HepG2 (cell line): ENCODE data around the gene LEFTY2. TPM values are rescaled to one million over a fixed set of nuclear protein-coding genes. Genes with fewer than 3 reads are reported as not detected.

ENCODE experiments used
- AHR ChIP-seq: IDR thresholded peaks from 2 replicates; pipeline ENCODE4 v1.6.1; 2018; ENCODE audit warnings: missing genetic modification reagents, missing compliant biosample characterization
- BHLHE40 ChIP-seq: IDR thresholded peaks from 2 replicates; pipeline ENCODE4 v1.6.1; 2011; ENCODE audit warnings: low read length, improper control_type of control experiment
- HDAC1 ChIP-seq: sonication (generic); formaldehyde crosslinking; IDR thresholded peaks from 2 replicates; pipeline ENCODE4 v1.5.1; 2020; ENCODE audit warnings: mild to moderate bottlenecking, missing genetic modification reagents
- HNRNPH1 ChIP-seq: fragments of 200-400 bp; formaldehyde crosslinking; optimal IDR thresholded peaks from 2 replicates; pipeline ENCODE3; 2017; ENCODE audit warnings: mild to moderate bottlenecking, low read depth, low read length
- HOXA5 ChIP-seq: sonication (generic); formaldehyde crosslinking; IDR thresholded peaks from 2 replicates; pipeline ENCODE4 v1.4.0; 2020; ENCODE audit warnings: missing genetic modification reagents
- MED1 ChIP-seq: sonication (generic); formaldehyde crosslinking; IDR thresholded peaks from 2 replicates; pipeline ENCODE4 v1.4.0; 2020; ENCODE audit warnings: missing genetic modification reagents
- MTF1 ChIP-seq: sonication (generic); formaldehyde crosslinking; IDR thresholded peaks from 2 replicates; pipeline ENCODE4 v1.5.0; 2020; ENCODE audit warnings: missing genetic modification reagents
- MZF1 ChIP-seq: sonication (generic); formaldehyde crosslinking; IDR thresholded peaks from 2 replicates; pipeline ENCODE4 v1.8.1; 2023; ENCODE audit warnings: mild to moderate bottlenecking, missing genetic modification reagents, borderline replicate concordance
- NR2F6 ChIP-seq, 2 experiments: IDR thresholded peaks; 2 replicates each; pipeline ENCODE4 v1.6.1; 2016; ENCODE audit warnings: antibody characterized with exemption in 1 of 2, mild to moderate bottlenecking in 1 of 2
- NR3C1 ChIP-seq: sonication (generic); formaldehyde crosslinking; IDR thresholded peaks from 2 replicates; pipeline ENCODE4 v1.4.0; 2020; ENCODE audit warnings: missing genetic modification reagents
- PCBP1 ChIP-seq: fragments of 200-400 bp; formaldehyde crosslinking; IDR thresholded peaks from 2 replicates; pipeline ENCODE4 v1.6.1; 2017; ENCODE audit warnings: mild to moderate bottlenecking, low read depth, low read length, borderline replicate concordance
- PPARG ChIP-seq: conservative IDR thresholded peaks from 2 replicates; pipeline ENCODE4 v1.6.1; 2016; ENCODE audit warnings: missing biosample characterization, missing genetic modification reagents
- SNAPC2 ChIP-seq: sonication (generic); formaldehyde crosslinking; IDR thresholded peaks from 2 replicates; pipeline ENCODE4 v1.8.1; 2022; ENCODE audit warnings: mild to moderate bottlenecking, missing genetic modification reagents
- SP140L ChIP-seq: sonication (generic); formaldehyde crosslinking; IDR thresholded peaks from 2 replicates; pipeline ENCODE4 v1.4.0; 2020; ENCODE audit warnings: missing genetic modification reagents, borderline replicate concordance
- ZEB1 ChIP-seq: IDR thresholded peaks from 2 replicates; pipeline ENCODE4 v1.6.1; 2012; ENCODE audit warnings: mild to moderate bottlenecking, low read depth, inconsistent platforms; ENCODE audit not compliant: insufficient replicate concordance
- ZFP90 ChIP-seq: sonication (generic); formaldehyde crosslinking; IDR thresholded peaks from 2 replicates; pipeline ENCODE4 v1.8.0; 2022; ENCODE audit warnings: missing genetic modification reagents, mild to moderate bottlenecking, inconsistent platforms, borderline replicate concordance
- ZMYM2 ChIP-seq: sonication (generic); formaldehyde crosslinking; IDR thresholded peaks from 2 replicates; pipeline ENCODE4 v1.8.0; 2022; ENCODE audit warnings: mild to moderate bottlenecking, missing genetic modification reagents
- ZNF335 ChIP-seq: sonication (generic); formaldehyde crosslinking; IDR thresholded peaks from 2 replicates; pipeline ENCODE4 v1.4.0; 2020; ENCODE audit warnings: missing genetic modification reagents
- ZNF562 ChIP-seq: sonication (generic); formaldehyde crosslinking; IDR thresholded peaks from 2 replicates; pipeline ENCODE4 v1.8.0; 2022; ENCODE audit warnings: missing genetic modification reagents, borderline replicate concordance
- ZNF569 ChIP-seq: sonication (generic); formaldehyde crosslinking; IDR thresholded peaks from 2 replicates; pipeline ENCODE4 v1.5.0; 2020; ENCODE audit warnings: mild to moderate bottlenecking, missing genetic modification reagents, moderate library complexity, borderline replicate concordance
- polyA plus RNA-seq, 8 experiments: library from polyadenylated mRNA; depleted of rRNA in 3 of 8; stranded (reverse) in 7 of 8; unstranded in 1 of 8; fragments of >200 nt; fragmentation: Illumina TruSeq in 4 of 8; extraction: Trizol in 4 of 8; gene quantifications; 2 replicates each; pipeline versions ENCODE4 v1.2.1 to v1.2.3, GENCODE V29; 2011 to 2016; ENCODE audit warnings: low read depth in 4 of 8, missing spikeins in 1 of 8, mixed read lengths in 1 of 8; ENCODE audit not compliant: insufficient read depth in 1 of 8
- total RNA-seq, 5 experiments: library from RNA; depleted of rRNA; stranded (reverse); fragments of >200 nt; fragmentation: Illumina TruSeq; extraction: Trizol; gene quantifications; 2 replicates each; pipeline ENCODE4 v1.2.3, GENCODE V29; 2016; ENCODE audit warnings: low read depth in 1 of 5
- TF ChIP-seq, protein P1 (sequence below): sonication (generic); formaldehyde crosslinking; IDR thresholded peaks from 2 replicates; pipeline ENCODE4 v1.4.0; 2020; ENCODE audit warnings: missing genetic modification reagents
- TF ChIP-seq, protein P2 (sequence below): sonication (generic); formaldehyde crosslinking; IDR thresholded peaks from 2 replicates; pipeline ENCODE4 v1.4.0; 2020; ENCODE audit warnings: mild to moderate bottlenecking, missing genetic modification reagents
- TF ChIP-seq, protein P3 (sequence below): sonication (generic); formaldehyde crosslinking; IDR thresholded peaks from 2 replicates; pipeline ENCODE4 v1.4.0; 2020; ENCODE audit warnings: missing genetic modification reagents
- TF ChIP-seq, protein P4 (sequence below): sonication (generic); formaldehyde crosslinking; IDR thresholded peaks from 2 replicates; pipeline ENCODE4 v1.8.0; 2022; ENCODE audit warnings: mild to moderate bottlenecking, missing genetic modification reagents, borderline replicate concordance
- TF ChIP-seq, protein P5 (sequence below): sonication (generic); formaldehyde crosslinking; IDR thresholded peaks from 2 replicates; pipeline ENCODE4 v1.4.0; 2020; ENCODE audit warnings: mild to moderate bottlenecking, missing genetic modification reagents

LEFTY2 gene
- total and polyA plus RNA-seq, 2 of the 13 experiments (the other 11 are each of a cell fraction or from before 2014, with no cell fraction given) = 0.13 to 0.33 TPM

DNA sequence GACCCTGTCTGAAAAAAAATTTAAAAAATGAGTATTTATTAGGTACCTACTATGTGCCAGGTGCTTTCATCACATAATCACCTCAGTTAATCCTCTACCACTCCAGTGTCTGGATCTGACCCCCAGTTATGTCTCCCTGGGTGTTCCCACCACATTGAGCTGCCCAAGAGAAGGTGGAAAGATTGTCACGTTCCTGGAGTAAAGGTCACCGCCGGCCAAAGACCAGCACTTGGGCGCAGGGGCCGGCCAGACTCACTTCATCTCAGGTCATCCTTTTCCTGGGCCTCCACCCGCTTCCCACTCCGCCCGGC, 17.7 kb downstream of the LEFTY2 start (continued):
- TF ChIP-seq, protein P1, sequence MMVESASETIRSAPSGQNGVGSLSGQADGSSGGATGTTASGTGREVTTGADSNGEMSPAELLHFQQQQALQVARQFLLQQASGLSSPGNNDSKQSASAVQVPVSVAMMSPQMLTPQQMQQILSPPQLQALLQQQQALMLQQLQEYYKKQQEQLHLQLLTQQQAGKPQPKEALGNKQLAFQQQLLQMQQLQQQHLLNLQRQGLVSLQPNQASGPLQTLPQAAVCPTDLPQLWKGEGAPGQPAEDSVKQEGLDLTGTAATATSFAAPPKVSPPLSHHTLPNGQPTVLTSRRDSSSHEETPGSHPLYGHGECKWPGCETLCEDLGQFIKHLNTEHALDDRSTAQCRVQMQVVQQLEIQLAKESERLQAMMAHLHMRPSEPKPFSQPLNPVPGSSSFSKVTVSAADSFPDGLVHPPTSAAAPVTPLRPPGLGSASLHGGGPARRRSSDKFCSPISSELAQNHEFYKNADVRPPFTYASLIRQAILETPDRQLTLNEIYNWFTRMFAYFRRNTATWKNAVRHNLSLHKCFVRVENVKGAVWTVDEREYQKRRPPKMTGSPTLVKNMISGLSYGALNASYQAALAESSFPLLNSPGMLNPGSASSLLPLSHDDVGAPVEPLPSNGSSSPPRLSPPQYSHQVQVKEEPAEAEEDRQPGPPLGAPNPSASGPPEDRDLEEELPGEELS (CRISPR knock-in tag) = 0 out of 2 replicates have a peak, but pooled peaks have one; percentile 17
- TF ChIP-seq, protein P2, sequence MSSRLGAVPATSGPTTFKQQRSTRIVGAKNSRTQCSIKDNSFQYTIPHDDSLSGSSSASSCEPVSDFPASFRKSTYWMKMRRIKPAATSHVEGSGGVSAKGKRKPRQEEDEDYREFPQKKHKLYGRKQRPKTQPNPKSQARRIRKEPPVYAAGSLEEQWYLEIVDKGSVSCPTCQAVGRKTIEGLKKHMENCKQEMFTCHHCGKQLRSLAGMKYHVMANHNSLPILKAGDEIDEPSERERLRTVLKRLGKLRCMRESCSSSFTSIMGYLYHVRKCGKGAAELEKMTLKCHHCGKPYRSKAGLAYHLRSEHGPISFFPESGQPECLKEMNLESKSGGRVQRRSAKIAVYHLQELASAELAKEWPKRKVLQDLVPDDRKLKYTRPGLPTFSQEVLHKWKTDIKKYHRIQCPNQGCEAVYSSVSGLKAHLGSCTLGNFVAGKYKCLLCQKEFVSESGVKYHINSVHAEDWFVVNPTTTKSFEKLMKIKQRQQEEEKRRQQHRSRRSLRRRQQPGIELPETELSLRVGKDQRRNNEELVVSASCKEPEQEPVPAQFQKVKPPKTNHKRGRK (CRISPR knock-in tag) = no peak
- TF ChIP-seq, protein P3, sequence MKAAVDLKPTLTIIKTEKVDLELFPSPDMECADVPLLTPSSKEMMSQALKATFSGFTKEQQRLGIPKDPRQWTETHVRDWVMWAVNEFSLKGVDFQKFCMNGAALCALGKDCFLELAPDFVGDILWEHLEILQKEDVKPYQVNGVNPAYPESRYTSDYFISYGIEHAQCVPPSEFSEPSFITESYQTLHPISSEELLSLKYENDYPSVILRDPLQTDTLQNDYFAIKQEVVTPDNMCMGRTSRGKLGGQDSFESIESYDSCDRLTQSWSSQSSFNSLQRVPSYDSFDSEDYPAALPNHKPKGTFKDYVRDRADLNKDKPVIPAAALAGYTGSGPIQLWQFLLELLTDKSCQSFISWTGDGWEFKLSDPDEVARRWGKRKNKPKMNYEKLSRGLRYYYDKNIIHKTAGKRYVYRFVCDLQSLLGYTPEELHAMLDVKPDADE (CRISPR knock-in tag) = 0 out of 2 replicates have a peak, but pooled peaks have one; percentile 15
- TF ChIP-seq MZF1 (no peak), ZNF335 (no peak), HDAC1 (CRISPR knock-in tag) (no peak), PPARG (CRISPR knock-in tag) (peak; percentile 71), ZFP90 (CRISPR knock-in tag) (no peak), NR3C1 (CRISPR knock-in tag) (no peak), AHR (CRISPR knock-in tag) (no peak), MTF1 (0 out of 2 replicates have a peak, but pooled peaks have one; percentile 8), ZNF562 (CRISPR knock-in tag) (no peak), SP140L (CRISPR knock-in tag) (no peak), HNRNPH1 (no peak), ZNF569 (CRISPR knock-in tag) (no peak), HOXA5 (CRISPR knock-in tag) (peak; percentile 9; the same call in 1 of the 2 replicates), ZMYM2 (CRISPR knock-in tag) (no peak), BHLHE40 (peak; percentile 64; the same call in 1 of the 2 replicates), NR2F6 (IDR thresholded peaks at IDR 0.05) (no peak), NR2F6 (CRISPR knock-in tag; IDR thresholded peaks at IDR 0.05) (0 out of 2 replicates have a peak, but pooled peaks have one; percentile 10), ZEB1 (no peak), PCBP1 (no peak), SNAPC2 (CRISPR knock-in tag) (no peak), MED1 (CRISPR knock-in tag) (0 out of 2 replicates have a peak, but pooled peaks have one; percentile 7)
- TF ChIP-seq, protein P4, sequence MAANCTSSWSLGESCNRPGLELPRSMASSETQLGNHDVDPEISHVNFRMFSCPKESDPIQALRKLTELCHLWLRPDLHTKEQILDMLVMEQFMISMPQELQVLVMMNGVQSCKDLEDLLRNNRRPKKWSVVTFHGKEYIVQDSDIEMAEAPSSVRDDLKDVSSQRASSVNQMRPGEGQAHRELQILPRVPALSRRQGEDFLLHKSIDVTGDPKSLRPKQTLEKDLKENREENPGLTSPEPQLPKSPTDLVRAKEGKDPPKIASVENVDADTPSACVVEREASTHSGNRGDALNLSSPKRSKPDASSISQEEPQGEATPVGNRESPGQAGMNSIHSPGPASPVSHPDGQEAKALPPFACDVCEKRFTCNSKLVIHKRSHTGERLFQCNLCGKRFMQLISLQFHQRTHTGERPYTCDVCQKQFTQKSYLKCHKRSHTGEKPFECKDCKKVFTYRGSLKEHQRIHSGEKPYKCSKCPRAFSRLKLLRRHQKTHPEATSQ (CRISPR knock-in tag) = no peak
- TF ChIP-seq, protein P5, sequence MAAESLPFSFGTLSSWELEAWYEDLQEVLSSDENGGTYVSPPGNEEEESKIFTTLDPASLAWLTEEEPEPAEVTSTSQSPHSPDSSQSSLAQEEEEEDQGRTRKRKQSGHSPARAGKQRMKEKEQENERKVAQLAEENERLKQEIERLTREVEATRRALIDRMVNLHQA (CRISPR knock-in tag) = no peak
